Loucy (cell line): ENCODE data around the gene RRAD.

Experiments
- H2AFZ ChIP-seq: fragments of 200-600 bp; sonication (generic); 2 replicates; pipeline ENCODE4 v1.6.0; 2016; ENCODE audit warnings: antibody characterized with exemption, mild to moderate bottlenecking, low read length, moderate library complexity
- H3F3A ChIP-seq: fragments of 200-600 bp; 2 replicates; pipeline ENCODE4 v1.6.0; 2016; ENCODE audit warnings: antibody characterized with exemption, low read depth, mild to moderate bottlenecking
- H3K27me3 ChIP-seq: fragments of 200-600 bp; sonication (generic); 2 replicates; pipeline ENCODE4 v1.6.1; 2014; ENCODE audit warnings: low read length, mild to moderate bottlenecking; ENCODE audit not compliant: insufficient read depth, poor library complexity, severe bottlenecking
- H3K36me3 ChIP-seq: fragments of 200-600 bp; sonication (generic); 2 replicates; pipeline ENCODE4 v1.6.1; 2016; ENCODE audit warnings: low read length; ENCODE audit not compliant: insufficient read depth
- H3K4me1 ChIP-seq: fragments of 200-600 bp; sonication (generic); 2 replicates; pipeline ENCODE4 v1.5.1; 2014; ENCODE audit warnings: low read length, mild to moderate bottlenecking; ENCODE audit not compliant: insufficient read depth, poor library complexity, severe bottlenecking
- H3K4me2 ChIP-seq: fragments of 200-600 bp; sonication (generic); 2 replicates; pipeline ENCODE4 v1.6.0; 2014; ENCODE audit warnings: antibody characterized with exemption, low read length, low read depth, mild to moderate bottlenecking; ENCODE audit not compliant: poor library complexity, severe bottlenecking
- H3K4me3 ChIP-seq: fragments of 200-600 bp; sonication (generic); 2 replicates; pipeline ENCODE4 v1.5.1; 2014; ENCODE audit warnings: low read length, mild to moderate bottlenecking, mixed read lengths; ENCODE audit not compliant: poor library complexity, severe bottlenecking
- H3K79me2 ChIP-seq: fragments of 200-600 bp; sonication (generic); 2 replicates; pipeline ENCODE4 v1.6.1; 2014; ENCODE audit warnings: low read length; ENCODE audit not compliant: insufficient read depth
- H3K9ac ChIP-seq: fragments of 200-600 bp; sonication (generic); 2 replicates; pipeline ENCODE4 v1.6.0; 2014; ENCODE audit warnings: mild to moderate bottlenecking, low read depth, low read length, moderate library complexity; ENCODE audit not compliant: poor library complexity, severe bottlenecking
- H3K9me2 ChIP-seq: fragments of 200-600 bp; sonication (generic); replicated peaks from 2 replicates; pipeline ENCODE4 v1.6.1; 2016; ENCODE audit warnings: low read depth, low read length, mixed read lengths
- H3K9me3 ChIP-seq: fragments of 200-600 bp; sonication (generic); 2 replicates; pipeline ENCODE4 v1.6.1; 2014; ENCODE audit warnings: mild to moderate bottlenecking, antibody characterized with exemption, low read length, low read depth; ENCODE audit not compliant: insufficient read depth
- H4K20me1 ChIP-seq: fragments of 200-600 bp; sonication (generic); 2 replicates; pipeline ENCODE4 v1.6.0; 2014; ENCODE audit warnings: antibody characterized with exemption, low read length, mild to moderate bottlenecking; ENCODE audit not compliant: insufficient read depth, poor library complexity, severe bottlenecking
- CTCF ChIP-seq: fragments of 200-600 bp; sonication (generic); conservative IDR thresholded peaks from 2 replicates; pipeline ENCODE4 v1.5.1; 2014; ENCODE audit warnings: mild to moderate bottlenecking, antibody characterized with exemption, low read length
- EZH2phosphoT487 ChIP-seq: fragments of 200-600 bp; IDR thresholded peaks from 2 replicates; pipeline ENCODE4 v1.6.1; 2018; ENCODE audit warnings: antibody characterized with exemption, mild to moderate bottlenecking, moderate library complexity, borderline replicate concordance

RRAD gene

GRCh38 chr16:66905633-66906539 is 19.4 kb downstream of the RRAD start:
- no peaks in the 10 kb centered on the region for H3K79me2 ChIP-seq
- H2AFZ ChIP-seq: no peak overlapping the region

GRCh38 chr16:66904846-66905632 is 20.3 kb downstream of the RRAD start:
- H2AFZ ChIP-seq: no peak overlapping the region
- H3K9me3 ChIP-seq: no peaks in the 10 kb centered on the region
- TF ChIP-seq EZH2phosphoT487 (no peak), CTCF (no peak)
- no peaks in the 10 kb centered on the region for H3K36me3 ChIP-seq
- H3K27me3 ChIP-seq: no peaks in the 10 kb centered on the region
- no peaks in the 10 kb centered on the region for H4K20me1 ChIP-seq
- no peak overlapping the region for H3K4me3 ChIP-seq
- no peaks in the 10 kb centered on the region for H3K9me2 ChIP-seq
- H3K4me2 ChIP-seq: no peak overlapping the region
- H3K79me2 ChIP-seq: no peaks in the 10 kb centered on the region
- no peaks in the 10 kb centered on the region for H3F3A ChIP-seq
- H3K9ac ChIP-seq: no peak overlapping the region
- H3K4me1 ChIP-seq: peaks cover 10% of the 10 kb centered on the region

More at GRCh38 chr16:66905633-66906539, 19.4 kb downstream of the RRAD start:
- Histone ChIP-seq H3K27me3 (no peaks in the 10 kb centered on the region), H3K4me3 (no peak overlapping the region), H3K9me2 (no peaks in the 10 kb centered on the region), H3K9me3 (no peaks in the 10 kb centered on the region), H4K20me1 (no peaks in the 10 kb centered on the region), H3K9ac (no peak overlapping the region), H3K36me3 (no peaks in the 10 kb centered on the region), H3K4me1 (peaks cover 8% of the 10 kb centered on the region), H3K4me2 (no peak overlapping the region), H3F3A (no peaks in the 10 kb centered on the region)
- TF ChIP-seq CTCF (no peak), EZH2phosphoT487 (no peak)

GRCh38 chr16:66904428-66904845 is 20.9 kb downstream of the RRAD start:
- Histone ChIP-seq H3K27me3 (no peaks in the 10 kb centered on the region), H3K79me2 (no peaks in the 10 kb centered on the region), H3K36me3 (no peaks in the 10 kb centered on the region), H3K9me2 (no peaks in the 10 kb centered on the region), H4K20me1 (no peaks in the 10 kb centered on the region), H3K4me2 (no peak overlapping the region), H3F3A (no peaks in the 10 kb centered on the region), H3K4me1 (peaks cover 14% of the 10 kb centered on the region), H2AFZ (no peak overlapping the region), H3K9ac (no peak overlapping the region), H3K4me3 (no peak overlapping the region), H3K9me3 (no peaks in the 10 kb centered on the region)
- TF ChIP-seq EZH2phosphoT487: no peak
- TF ChIP-seq CTCF: no peak
